Heart right ventricle (tissue), 16 donors: Measurements from ENCODE around the gene RNU1-3. TPM values are rescaled to one million over a fixed set of nuclear protein-coding genes. Genes with fewer than 3 reads are reported as not detected.
"Not testable (repeated sequence)": the region's sequence is repeated elsewhere in the genome, so short reads cannot be mapped to it uniquely, and the experiment has no call there.

ENCODE experiments used
- ATAC-seq, 8 donors: fragments of 200-7000 bp; cut with Tn5 transposase; one replicate each; pipeline ENCODE4 v1.9.1; 2020; ENCODE audit warnings: mild to moderate bottlenecking in 8 of 8, moderate library complexity in 8 of 8, moderate number of reproducible peaks in 1 of 8
- DNase-seq, 2 donors: peaks; one replicate each; pipeline ENCODE4 v3.0.0-alpha.2; 2020
- H3K27ac ChIP-seq, 10 donors: fragments of 200-600 bp; sonication (generic) in 2 of 10; one replicate each; pipeline versions ENCODE4 v1.5.0 to v1.8.0; 2020 to 2022; ENCODE audit warnings: mild to moderate bottlenecking in 3 of 10
- H3K27me3 ChIP-seq, 7 donors: fragments of 200-600 bp; one replicate each; pipeline ENCODE4 v1.8.0; 2021 to 2022; ENCODE audit warnings: mild to moderate bottlenecking in 2 of 7
- H3K36me3 ChIP-seq, 9 donors: fragments of 200-600 bp; sonication (generic) in 1 of 9; one replicate each; pipeline versions ENCODE4 v1.5.0 to v1.8.0; 2020 to 2022; ENCODE audit warnings: mild to moderate bottlenecking in 2 of 9
- H3K4me1 ChIP-seq, 9 donors: fragments of 200-600 bp; sonication (generic) in 1 of 9; one replicate each; pipeline versions ENCODE4 v1.5.0 to v1.8.0; 2020 to 2022; ENCODE audit warnings: mild to moderate bottlenecking in 4 of 9
- H3K4me3 ChIP-seq, 10 donors: fragments of 200-600 bp; sonication (generic) in 2 of 10; one replicate each; pipeline versions ENCODE4 v1.5.0 to v1.8.0; 2020 to 2022; ENCODE audit warnings: mild to moderate bottlenecking in 7 of 10, moderate library complexity in 2 of 10
- H3K9me3 ChIP-seq, 11 donors: fragments of 200-600 bp in 10 of 11; sonication (generic) in 2 of 11; one replicate each; pipeline versions ENCODE4 v1.5.0 to v1.8.0; 2013 to 2022; ENCODE audit warnings: mild to moderate bottlenecking in 2 of 11, control low read depth in 1 of 11, moderate library complexity in 1 of 11
- CTCF ChIP-seq, 9 donors: fragments of 200-600 bp; sonication (generic) in 2 of 9; IDR thresholded peaks; one replicate each; pipeline versions ENCODE4 v1.5.0 to v1.8.0; 2021 to 2022; ENCODE audit warnings: antibody characterized with exemption in 9 of 9, mild to moderate bottlenecking in 5 of 9, moderate library complexity in 1 of 9
- WGBS, 2 donors: extraction: QIAGEN DNeasy Blood & Tissue Kit; methylation state at CpG; one replicate each; pipeline ENCODE4 v1.1.7; 2013; ENCODE audit warnings: inconsistent platforms in 1 of 2; 5-methylcytosine and 5-hydroxymethylcytosine counted together
- intact Hi-C, 10 donors: fragments of 100-400 bp; cut with DNase I; formaldehyde crosslinking; loops; one replicate each; pipeline versions ENCODE4 v1.11.1 to v1.14.2; 2022
- polyA plus RNA-seq, 2 donors: library from polyadenylated mRNA; stranded (reverse); fragments of 200-250 nt; gene quantifications; one replicate each; pipeline ENCODE4 v1.2.3, GENCODE V29; 2013
- total RNA-seq, 10 donors: library from RNA; stranded (reverse); fragmentation: NEBNext Ultra II Directional in 3 of 10; extraction: Animal tissue kit (Norgen Biotek cat#: 25700) in 3 of 10; gene quantifications; one replicate each; pipeline versions ENCODE4 v1.2.1 to v1.2.4, GENCODE V29; 2021 to 2023
- donor health status: Arrhythmogenic right ventricular cardiomyopathy.
- donor health status: ischemic (EF 13 %, LVEDD 7.1; RV severe dilation, severe dysfunction).
- donor health status: healthy with polysubstance abuse.
- donor health status: DM: no; HTN: yes; CAD: no.
- donor health status: DM: no; HTN: no; CAD: no.
- donor health status: ischemic (EF 25% LVEDD 6.9; RV normal size, moderate dysfunction).
- donor health status: ischemic (EF 25% LVEDD 5.7; RV mildly dilated, moderate dysfunction).
- donor health status: healthy.
- donor health status: DM: yes; HTN: yes; CAD: no.
- donor health status: Ischemic cardiomyopathy.
- donor health status: ischemic (EF 35%, LVEDD 5.7; RV mildly dilated, moderate dysfunction).
- donor health status: nonischemic (EF 11% LVEDD 7.7; RV severe dilation, severe dysfunction).
- donor health status: DM: yes; HTN: yes; CAD: no.
- donor health status: PGD.
- donor health status: ischemic (EF 29% LVEDD 5.4; RV normal size, mild dysfunction).
- donor health status: nonischemic (EF 23%, LVEDD 6.1; RV moderate dilation, normal function).

RNU1-3 gene
- total and polyA plus RNA-seq, 12 donors: 635 to 5,242 (median 1,949) TPM; not detected in 2

GRCh38 chr1:16707130-16708093 is 40.7 kb upstream of the RNU1-3 start:
- H3K4me1 ChIP-seq, intact Hi-C loops, DNase-seq, H3K36me3 ChIP-seq, H3K27ac ChIP-seq, H3K9me3 ChIP-seq: not testable (repeated sequence)
- TF ChIP-seq CTCF (IDR thresholded peaks at IDR 0.05): peak in 5 of 9 donors; percentile 16 to 39 (median 33)
- H3K27me3 ChIP-seq: peaks cover 0 to 29% (median 9%) of the 10 kb centered on the region in 7 donors
- ATAC-seq: peak in 2 of 8 donors; percentile 2 to 41
- peak overlapping the region in 4 of 10 donors; percentile 16 to 30 (median 20) for H3K4me3 ChIP-seq
- WGBS, 2 donors: 2 to 14% methylated on average over 8 to 55 of the region's 99 CpGs

- H3K27ac ChIP-seq, H3K4me3 ChIP-seq, H3K36me3 ChIP-seq, ATAC-seq, DNase-seq, H3K4me1 ChIP-seq, H3K9me3 ChIP-seq, intact Hi-C loops: not testable (repeated sequence)
- H3K27me3 ChIP-seq: peaks cover 0 to 31% (median 9%) of the 10 kb centered on the region in 7 donors
- 83 to 87% methylated on average over 4 to 6 of the region's 6 CpGs for WGBS, 2 donors
Observed at GRCh38 chr1:16706302-16706701, 39.6 kb upstream of the RNU1-3 start.

- H3K4me1 ChIP-seq, DNase-seq, H3K4me3 ChIP-seq, H3K36me3 ChIP-seq, intact Hi-C loops, H3K9me3 ChIP-seq, H3K27ac ChIP-seq: not testable (repeated sequence)
- peak in 3 of 8 donors; percentile 5 to 9 (median 8) for ATAC-seq
- H3K27me3 ChIP-seq: peaks cover 0 to 30% (median 9%) of the 10 kb centered on the region in 7 donors
- 91 to 100% methylated on average over 1 to 13 of the region's 16 CpGs for WGBS, 2 donors
Observed at GRCh38 chr1:16704502-16705100, 37.9 kb upstream of the RNU1-3 start.

GRCh38 chr1:16704076-16704475 is 37.3 kb upstream of the RNU1-3 start:
- H3K9me3 ChIP-seq, H3K4me3 ChIP-seq, H3K27ac ChIP-seq, H3K4me1 ChIP-seq, intact Hi-C loops, H3K36me3 ChIP-seq, DNase-seq: not testable (repeated sequence)
- WGBS, 2 donors: 74 to 81% methylated on average over 5 to 7 of the region's 13 CpGs
- ATAC-seq: peak in 2 of 8 donors; percentile 5 to 7
- peaks cover 0 to 32% (median 11%) of the 10 kb centered on the region in 7 donors for H3K27me3 ChIP-seq

- peak in 7 of 8 donors; percentile 36 to 74 (median 64) for ATAC-seq
- H3K4me3 ChIP-seq, intact Hi-C loops, H3K27ac ChIP-seq, DNase-seq, H3K4me1 ChIP-seq, H3K9me3 ChIP-seq, H3K36me3 ChIP-seq: not testable (repeated sequence)
- peak in 2 of 9 donors; percentile 1 to 2 for TF ChIP-seq CTCF (IDR thresholded peaks at IDR 0.05)
- peaks cover 0 to 32% (median 11%) of the 10 kb centered on the region in 7 donors for H3K27me3 ChIP-seq
- WGBS, 2 donors: 17 to 19% methylated on average over 3 of the region's 5 CpGs
Observed at GRCh38 chr1:16703602-16704001, 36.9 kb upstream of the RNU1-3 start.
